ENCODE results near the gene RMND5A.
A peak's percentile ranks its signal among the peaks of the same experiment; 100 is the strongest.

Gene RMND5A

GRCh38 chr2:86800856-86801567, 80.9 kb downstream of the RMND5A start:
- no peak for DNase-seq

DNA sequence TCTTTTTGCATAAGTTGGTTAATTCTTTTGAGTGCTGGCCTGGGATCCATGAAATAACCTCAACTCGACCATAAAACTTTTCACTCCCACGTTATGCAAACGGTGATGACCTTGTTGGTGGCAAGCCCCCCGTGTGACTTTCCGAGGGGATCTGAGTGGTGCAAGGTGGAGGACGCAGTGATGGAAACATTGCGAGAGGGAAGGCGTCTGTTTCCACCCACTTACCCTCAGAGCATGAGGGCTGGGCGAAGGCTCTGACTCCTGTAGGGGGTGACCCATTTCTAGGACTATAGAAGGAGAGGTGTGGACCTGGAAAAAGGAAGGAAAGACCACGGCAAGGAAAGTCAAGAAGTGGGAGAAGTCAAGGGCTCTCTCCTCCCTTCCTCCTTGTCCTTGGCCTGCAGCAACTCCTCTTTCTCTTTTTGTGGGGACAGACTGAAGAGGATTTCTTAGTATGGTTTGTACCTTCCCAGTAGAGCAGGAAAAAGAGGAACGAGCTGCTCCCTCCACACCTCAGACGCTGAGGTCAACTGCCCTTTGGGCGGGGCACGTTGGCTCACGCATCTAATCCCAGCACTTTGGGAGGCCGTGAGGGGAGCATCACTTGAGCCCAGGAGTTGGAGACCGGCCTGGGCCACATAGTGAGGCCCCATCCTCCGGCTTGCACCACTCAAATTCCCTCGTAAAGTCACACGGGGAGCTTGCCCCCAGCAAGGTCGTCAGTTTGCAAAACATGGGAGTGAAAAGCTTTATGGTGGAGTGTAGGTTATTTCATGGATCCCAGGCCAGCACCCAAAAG, 86.2 kb downstream of the RMND5A start:
- DNase-seq = no peak

DNA sequence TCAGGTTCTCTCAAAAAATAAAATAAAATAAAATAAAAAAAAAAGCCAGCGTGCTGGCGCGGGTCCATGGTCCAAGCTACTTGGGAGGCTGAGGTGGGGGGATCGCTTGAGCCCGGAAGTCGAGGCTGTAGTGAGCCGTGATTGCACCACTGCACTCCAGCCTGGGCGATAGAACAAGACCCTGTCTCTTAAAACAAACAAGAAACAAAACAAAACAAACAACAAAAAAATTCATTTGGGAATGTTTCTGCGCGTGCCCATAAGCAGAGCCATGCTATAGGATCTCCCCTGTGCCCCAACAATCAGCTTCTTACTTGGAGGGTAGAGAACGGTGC, 87.0 kb downstream of the RMND5A start:
- no peak for DNase-seq

DNA sequence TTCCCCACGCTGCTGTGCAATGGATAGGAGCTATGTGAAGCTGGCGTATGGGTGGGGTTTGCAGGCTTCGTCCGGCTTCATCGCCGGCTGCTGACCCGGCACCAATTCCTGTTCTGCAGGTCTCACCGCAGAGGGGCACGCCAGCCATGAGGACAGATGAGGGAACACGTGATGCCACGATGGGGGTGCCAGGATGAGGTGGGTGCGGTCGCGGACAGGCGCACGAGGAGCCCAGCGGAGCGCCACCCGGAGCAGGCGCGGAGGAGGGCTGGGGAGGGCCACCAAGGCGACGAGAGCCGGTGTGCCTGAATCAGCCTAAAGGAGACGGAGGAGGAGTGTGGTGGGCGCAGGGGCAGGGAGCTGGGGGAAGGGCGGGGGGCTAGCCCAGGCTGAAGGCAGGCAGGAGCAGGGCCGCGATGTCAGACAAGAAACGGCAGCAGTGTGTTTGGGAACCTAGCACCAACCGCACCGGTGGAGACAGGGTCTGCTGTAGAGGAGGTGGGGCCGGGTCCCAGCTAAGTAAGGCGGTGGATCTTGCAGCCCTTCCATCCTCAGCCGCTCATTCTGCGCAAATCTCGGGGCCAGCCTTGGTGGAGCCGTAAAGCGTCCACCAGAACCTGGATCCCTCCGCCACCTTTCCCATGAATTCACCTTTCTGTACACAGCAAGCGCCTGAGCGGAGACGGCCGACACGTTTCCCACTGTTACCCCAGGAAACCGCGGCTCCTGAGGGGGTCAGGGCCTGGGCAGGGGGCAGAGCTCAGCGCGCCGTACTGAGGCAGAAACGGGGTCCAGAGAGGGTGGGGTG, 87.6 kb downstream of the RMND5A start:
- DNase-seq = peak; percentile 61

- peak; percentile 92 for DNase-seq
Measured at GRCh38 chr2:86808315-86809161, 88.4 kb downstream of the RMND5A start.

DNA sequence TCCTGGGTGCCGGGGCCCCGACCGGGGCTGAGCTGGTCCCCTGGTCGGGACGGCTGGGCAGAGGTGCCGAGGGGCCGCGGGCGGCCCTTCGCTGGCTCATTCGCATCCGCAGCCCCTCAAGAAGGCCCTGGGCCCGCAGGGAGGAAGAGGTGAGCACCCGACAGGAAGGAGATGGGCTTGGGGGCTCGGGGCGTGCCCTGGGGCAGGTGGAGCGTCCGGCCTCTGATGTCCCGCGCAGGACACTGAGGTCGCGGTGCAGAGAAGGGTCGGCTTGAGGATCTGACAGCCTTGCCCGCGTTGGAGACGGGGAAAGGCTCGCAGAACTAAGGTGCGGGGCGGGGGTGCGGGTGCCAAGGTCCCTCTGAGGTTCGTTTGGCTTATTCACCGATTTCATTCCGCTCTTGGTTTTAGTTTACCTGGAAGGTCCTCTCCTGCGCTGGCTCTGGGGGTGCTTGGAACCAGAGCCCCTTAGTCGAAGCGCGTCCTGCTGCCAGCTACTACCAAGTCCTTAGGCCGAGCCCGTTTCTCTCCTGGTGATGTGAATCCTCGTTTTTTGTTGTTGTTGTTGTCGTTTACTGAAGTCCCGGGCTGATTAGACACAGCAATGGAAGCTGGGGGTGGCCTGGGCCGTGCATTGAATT, 89.5 kb downstream of the RMND5A start:
- no peak for DNase-seq

DNA sequence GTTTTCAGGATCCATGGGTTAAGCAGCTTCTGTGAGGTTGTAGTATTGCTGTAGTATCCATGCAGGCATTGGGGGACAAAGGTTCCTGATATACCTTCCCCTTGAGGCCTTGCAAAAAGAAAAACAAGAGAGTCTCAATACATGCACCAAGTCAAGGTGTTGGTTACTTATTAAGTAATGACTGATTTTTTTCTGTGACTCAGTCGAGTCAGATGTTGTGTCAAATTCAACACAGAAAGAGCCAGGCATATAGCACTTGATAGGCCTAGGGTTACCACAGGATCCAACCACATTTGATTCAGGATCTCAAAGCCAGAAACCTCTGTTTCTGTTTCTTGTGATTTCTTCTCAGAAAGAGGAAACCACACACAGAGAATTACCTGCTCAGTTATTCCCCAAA, 95.5 kb downstream of the RMND5A start:
- no peak for DNase-seq

- DNase-seq = no peak
Measured at GRCh38 chr2:86818114-86818801, 98.2 kb downstream of the RMND5A start.

DNA sequence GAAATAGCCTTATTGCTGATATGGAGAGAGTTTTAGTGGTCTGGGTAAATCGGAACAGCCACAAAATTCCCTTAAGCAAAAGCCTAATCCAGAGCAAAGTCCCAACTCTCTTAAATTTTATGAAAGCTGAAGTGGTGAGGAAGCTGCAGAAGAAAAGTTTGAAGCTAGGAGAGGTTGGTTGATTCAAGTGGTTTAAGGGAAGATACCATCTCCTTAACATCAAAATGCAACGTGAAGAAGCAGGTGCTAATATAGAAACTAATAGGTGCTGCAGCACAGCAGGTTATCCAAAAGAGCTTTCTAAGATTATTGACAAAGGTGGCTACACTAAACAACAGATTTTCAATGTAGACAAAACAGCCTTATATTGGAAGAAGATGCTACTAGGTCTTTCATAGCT, 98.9 kb downstream of the RMND5A start:
- no peak for DNase-seq

- no peak for DNase-seq
Measured at GRCh38 chr2:86821306-86821705, 101.2 kb downstream of the RMND5A start.

GRCh38 chr2:86821842-86822241, 101.8 kb downstream of the RMND5A start:
- DNase-seq = no peak

GRCh38 chr2:86822668-86823345, 102.7 kb downstream of the RMND5A start:
- DNase-seq = no peak

DNA sequence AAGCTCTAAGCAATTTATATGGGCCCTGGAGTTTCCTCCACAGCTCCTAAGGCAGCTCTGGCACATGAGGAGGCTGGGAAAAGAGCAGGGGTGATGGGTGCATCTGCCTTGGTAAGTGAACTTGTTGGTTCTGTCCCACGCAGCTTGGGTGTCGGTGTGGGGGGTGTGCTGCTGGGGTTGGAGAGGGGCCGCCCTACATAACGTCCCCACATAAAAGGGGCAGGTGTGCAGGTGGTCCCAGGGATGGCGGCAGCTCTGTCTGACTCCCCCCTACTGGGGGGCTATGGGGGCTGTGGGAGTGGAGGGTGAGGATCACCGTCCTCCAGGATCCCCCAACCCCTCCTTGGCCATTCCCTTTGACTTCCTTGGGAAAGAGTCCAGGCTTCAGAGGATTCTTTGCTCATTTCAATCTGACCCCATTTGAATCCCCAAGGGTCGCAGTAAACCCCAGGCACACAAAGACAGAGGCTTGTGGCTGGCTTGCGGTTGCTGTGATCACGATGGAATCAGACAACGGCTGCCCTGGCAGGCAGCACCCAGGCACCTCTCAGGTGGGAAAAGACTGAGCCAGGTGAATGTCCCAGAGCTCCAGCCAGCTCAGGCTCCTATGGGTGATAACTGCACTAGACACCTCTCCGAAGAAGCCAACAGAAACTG, 105.1 kb downstream of the RMND5A start:
- DNase-seq = no peak

- peak; percentile 74 for DNase-seq
Measured at GRCh38 chr2:86825693-86826381, 105.7 kb downstream of the RMND5A start.

- DNase-seq = no peak
Measured at GRCh38 chr2:86826951-86827350, 106.9 kb downstream of the RMND5A start.

Measured in CD4-positive, alpha-beta T cell treated with Interleukin-15 for 1 hour (primary cell).